ENCODE measurements around the gene HLA-DMA. TPM values are rescaled to one million over a fixed set of nuclear protein-coding genes. Genes with fewer than 3 reads are reported as not detected.

The HLA-DMA gene
- total RNA-seq, 4 donors from 2014 or later, result 10.7 to 41.5 (median 27.3) TPM

- 74 to 82% methylated on average over 3 of the region's 3 CpGs for WGBS, 2 donors
- Histone ChIP-seq H3K36me3 (no peaks in the 10 kb centered on the region), H3K4me3 (replicated peaks in 1 of 3) (no peak overlapping the region), H3K27me3 (no peaks in the 10 kb centered on the region), H3K4me1 (peaks cover 6 to 11% of the 10 kb centered on the region in 2 donors), H3K9me3 (no peaks in the 10 kb centered on the region), H3K27ac (no peak overlapping the region)
- intact Hi-C loops (cut with DNase I), result no loop called here
- TF ChIP-seq POLR2A (IDR thresholded peaks at IDR 0.05) (no peak), CTCF (IDR thresholded peaks at IDR 0.05) (no peak)
- DNase-seq, result no peak
Observed at GRCh38 chr6:32950010-32950409, 2.9 kb downstream of the HLA-DMA start.

GRCh38 chr6:32949113-32949512, 3.8 kb downstream of the HLA-DMA start:
- Histone ChIP-seq H3K27ac (no peak overlapping the region), H3K36me3 (no peaks in the 10 kb centered on the region), H3K9me3 (no peaks in the 10 kb centered on the region), H3K27me3 (no peaks in the 10 kb centered on the region), H3K4me1 (peaks cover 9 to 15% of the 10 kb centered on the region in 2 donors), H3K4me3 (replicated peaks in 1 of 3) (no peak overlapping the region)
- DNase-seq, result no peak
- 92 to 93% methylated on average over 8 to 9 of the region's 9 CpGs for WGBS, 2 donors
- TF ChIP-seq CTCF (IDR thresholded peaks at IDR 0.05) (no peak), POLR2A (IDR thresholded peaks at IDR 0.05) (no peak)
- intact Hi-C loops (cut with DNase I), result loop anchor here (2.0 kb wide), 1 partner anchor 64 kb away; no protein-coding TSS in a partner anchor

GRCh38 chr6:32947552-32948465, 5.1 kb downstream of the HLA-DMA start:
- TF ChIP-seq POLR2A (IDR thresholded peaks at IDR 0.05) (no peak), CTCF (IDR thresholded peaks at IDR 0.05) (peak in 5 of 6 experiments; percentile 49 to 94 (median 89))
- H3K4me3 ChIP-seq (replicated peaks in 1 of 3), result no peak overlapping the region
- H3K27me3 ChIP-seq, result no peaks in the 10 kb centered on the region
- DNase-seq, result peak; percentile 67 to 72
- intact Hi-C loops (cut with DNase I), result loop anchor here (2.0 kb wide), 1 partner anchor 63 kb away; no protein-coding TSS in a partner anchor
- no peak overlapping the region for H3K27ac ChIP-seq
- peaks cover 15 to 20% of the 10 kb centered on the region in 2 donors for H3K4me1 ChIP-seq
- H3K36me3 ChIP-seq, result no peaks in the 10 kb centered on the region
- 71 to 80% methylated on average over 11 of the region's 11 CpGs for WGBS, 2 donors
- H3K9me3 ChIP-seq, result no peaks in the 10 kb centered on the region

GRCh38 chr6:32946893-32947292, 6.0 kb downstream of the HLA-DMA start:
- no peak overlapping the region for H3K27ac ChIP-seq
- no peak for DNase-seq
- no peaks in the 10 kb centered on the region for H3K9me3 ChIP-seq
- H3K27me3 ChIP-seq, result no peaks in the 10 kb centered on the region
- intact Hi-C loops (cut with DNase I), result no loop called here
- no peak overlapping the region for H3K4me3 ChIP-seq (replicated peaks in 1 of 3)
- peaks cover 16 to 21% of the 10 kb centered on the region in 2 donors for H3K4me1 ChIP-seq
- no peaks in the 10 kb centered on the region for H3K36me3 ChIP-seq
- no peak for TF ChIP-seq CTCF (IDR thresholded peaks at IDR 0.05)
- no peak for TF ChIP-seq POLR2A (IDR thresholded peaks at IDR 0.05)

GRCh38 chr6:32945953-32946352, 6.9 kb downstream of the HLA-DMA start:
- Histone ChIP-seq H3K27me3 (no peaks in the 10 kb centered on the region), H3K9me3 (no peaks in the 10 kb centered on the region), H3K36me3 (no peaks in the 10 kb centered on the region), H3K4me1 (peaks cover 26 to 30% of the 10 kb centered on the region in 2 donors), H3K4me3 (replicated peaks in 1 of 3) (no peak overlapping the region), H3K27ac (peak overlapping the region in 1 of 3 donors; percentile 49)
- TF ChIP-seq POLR2A (IDR thresholded peaks at IDR 0.05) (no peak), CTCF (IDR thresholded peaks at IDR 0.05) (no peak)
- DNase-seq, result no peak
- intact Hi-C loops (cut with DNase I), result no loop called here

All from thyroid gland (tissue), 4 donors.